ENCODE measurements around the gene OASL. TPM values are rescaled to one million over a fixed set of nuclear protein-coding genes. Genes with fewer than 3 reads are reported as not detected.

The OASL gene
- total RNA-seq, 1 experiment from 2014 or later = not detected

DNA sequence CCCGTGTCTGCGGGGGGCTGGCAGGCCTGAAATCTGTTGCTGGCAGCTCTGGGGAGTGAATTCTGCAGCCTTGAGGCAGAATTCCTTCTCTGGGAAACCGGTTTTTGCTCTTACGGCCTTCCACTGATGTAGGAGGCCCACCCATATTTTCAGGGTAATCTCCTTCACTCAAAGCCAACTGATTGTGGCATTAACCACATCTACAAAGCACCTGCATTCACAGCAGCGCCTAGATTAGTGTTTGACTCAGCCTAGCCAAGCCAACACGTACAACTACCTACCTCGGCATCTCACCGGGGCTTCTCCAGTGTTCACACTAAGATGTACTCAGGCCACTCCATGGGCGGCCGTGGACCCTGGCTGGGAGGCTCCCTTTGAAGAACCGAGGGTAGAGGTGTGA lies 38.5 kb downstream of the OASL start:
- no peak overlapping the region for H3T11ph ChIP-seq (ENCODE audit: low read length)
- no peak overlapping the region for H4K8ac ChIP-seq (replicated peaks; ENCODE audit: insufficient read length, low read depth, low read length)
- H4K91ac ChIP-seq (ENCODE audit: insufficient read length, low read depth, low read length) = no peak overlapping the region
- H4K5ac ChIP-seq (ENCODE audit: insufficient read length, low read depth, low read length) = no peak overlapping the region
- H2AFZ ChIP-seq (ENCODE audit: low read length) = no peak overlapping the region
- TF ChIP-seq CTCF (conservative IDR thresholded peaks at IDR 0.05) = no peak
- no peaks in the 10 kb centered on the region for H3K27me3 ChIP-seq (ENCODE audit: insufficient read depth, low read length)
- no peak overlapping the region for H2BK15ac ChIP-seq (ENCODE audit: low read depth, low read length)
- H3K9me3 ChIP-seq (ENCODE audit: control insufficient read depth, low read depth, low read length) = no peaks in the 10 kb centered on the region
- no peaks in the 10 kb centered on the region for H3K79me1 ChIP-seq (ENCODE audit: insufficient read depth, low read depth, low read length, poor library complexity, severe bottlenecking)
- Mint-ChIP-seq H3K4me3 (no peak overlapping the region), H3K9me3 (no peaks in the 10 kb centered on the region), H3K4me1 (peaks cover 6 to 10% of the 10 kb centered on the region in 2 experiments), H3K36me3 (ENCODE audit: insufficient read depth in 1 of 3, low read depth in 3 of 3) (peaks cover 19 to 32% (median 32%) of the 10 kb centered on the region in 3 experiments), H3K27me3 (ENCODE audit: low read depth) (no peaks in the 10 kb centered on the region), H3K27ac (no peak overlapping the region)
- no peaks in the 10 kb centered on the region for H3K4me1 ChIP-seq (ENCODE audit: insufficient read depth, low read length)
- H3K9ac ChIP-seq (ENCODE audit: extremely low read depth, insufficient read length, low read length) = no peak overlapping the region
- H3K79me2 ChIP-seq (ENCODE audit: insufficient read depth, low read length) = no peaks in the 10 kb centered on the region
- no peak for DNase-seq
- H2BK5ac ChIP-seq (ENCODE audit: insufficient read length, low read length) = no peak overlapping the region
- no peak overlapping the region for H3K27ac ChIP-seq (ENCODE audit: insufficient read length, low read depth, low read length)
- no peak overlapping the region for H2AK5ac ChIP-seq (ENCODE audit: insufficient read length, low read length)
- H3K4ac ChIP-seq (ENCODE audit: low read depth, low read length) = no peak overlapping the region
- H3K14ac ChIP-seq (ENCODE audit: insufficient read depth, low read length) = no peak overlapping the region
- no peaks in the 10 kb centered on the region for H4K20me1 ChIP-seq (ENCODE audit: control insufficient read depth, insufficient read depth, insufficient read length)
- no peak overlapping the region for H3K56ac ChIP-seq (ENCODE audit: insufficient read length, low read depth, low read length)
- H3K4me2 ChIP-seq (ENCODE audit: insufficient read depth, insufficient read length, low read length) = no peak overlapping the region
- H3K23ac ChIP-seq (ENCODE audit: insufficient read length, low read depth, low read length) = no peak overlapping the region
- H2BK12ac ChIP-seq (ENCODE audit: insufficient read length, low read depth, low read length) = no peak overlapping the region
- H3K23me2 ChIP-seq (ENCODE audit: insufficient read length, low read depth, low read length, poor library complexity, severe bottlenecking) = no peaks in the 10 kb centered on the region
- no CpG with 5 or more reads among the region's 11 CpGs for WGBS (ENCODE audit: extremely low coverage, insufficient read length, low lambda C conversion rate)
- H2BK120ac ChIP-seq (ENCODE audit: low read depth, low read length, poor library complexity, severe bottlenecking) = no peak overlapping the region
- no peak overlapping the region for H2BK20ac ChIP-seq (ENCODE audit: low read depth, low read length, poor library complexity, severe bottlenecking)
- H3K18ac ChIP-seq (ENCODE audit: insufficient read length, low read depth, low read length) = no peak overlapping the region

Measured in H9 (cell line).